ENCODE measurements around the gene SPRY1. TPM values are rescaled to one million over a fixed set of nuclear protein-coding genes. Genes with fewer than 3 reads are reported as not detected.

The SPRY1 gene
- total RNA-seq, 1 donor from 2014 or later = 134 TPM

- Mint-ChIP-seq H3K27me3 (ENCODE audit: low read depth) (no peaks in the 10 kb centered on the region), H3K9me3 (peaks cover 2% of the 10 kb centered on the region), H3K27ac (ENCODE audit: unreplicated experiment) (peak overlapping the region; percentile 21), H3K4me1 (peaks cover 55% of the 10 kb centered on the region), H3K36me3 (ENCODE audit: low read depth) (peaks cover 1% of the 10 kb centered on the region), H3K4me3 (peak overlapping the region; percentile 1)
- no peak for TF ChIP-seq CTCF (conservative IDR thresholded peaks at IDR 0.05)
- no peak for DNase-seq (ENCODE audit: low read depth, low spot score)
Observed at GRCh38 chr4:123418351-123418931, 21.8 kb downstream of the SPRY1 start.

GRCh38 chr4:123419885-123420755, 23.5 kb downstream of the SPRY1 start:
- no peaks in the 10 kb centered on the region for H3K27me3 Mint-ChIP-seq (ENCODE audit: low read depth)
- H3K9me3 Mint-ChIP-seq = peaks cover 4% of the 10 kb centered on the region
- H3K4me1 Mint-ChIP-seq = peaks cover 55% of the 10 kb centered on the region
- peak overlapping the region; percentile 16 for H3K27ac Mint-ChIP-seq (ENCODE audit: unreplicated experiment)
- no peak for DNase-seq (ENCODE audit: low read depth, low spot score)
- no peak overlapping the region for H3K4me3 Mint-ChIP-seq
- H3K36me3 Mint-ChIP-seq (ENCODE audit: low read depth) = peaks cover 3% of the 10 kb centered on the region
- TF ChIP-seq CTCF (conservative IDR thresholded peaks at IDR 0.05) = no peak

- no peak overlapping the region for H3K27ac Mint-ChIP-seq (ENCODE audit: unreplicated experiment)
- H3K9me3 Mint-ChIP-seq = peaks cover 7% of the 10 kb centered on the region
- no peaks in the 10 kb centered on the region for H3K27me3 Mint-ChIP-seq (ENCODE audit: low read depth)
- H3K36me3 Mint-ChIP-seq (ENCODE audit: low read depth) = peaks cover 5% of the 10 kb centered on the region
- no peak for TF ChIP-seq CTCF (conservative IDR thresholded peaks at IDR 0.05)
- no peak for DNase-seq (ENCODE audit: low read depth, low spot score)
- peaks cover 48% of the 10 kb centered on the region for H3K4me1 Mint-ChIP-seq
- no peak overlapping the region for H3K4me3 Mint-ChIP-seq
Observed at GRCh38 chr4:123421227-123421936, 24.8 kb downstream of the SPRY1 start.

GRCh38 chr4:123421937-123422781, 25.6 kb downstream of the SPRY1 start:
- TF ChIP-seq CTCF (conservative IDR thresholded peaks at IDR 0.05) = no peak
- peaks cover 12% of the 10 kb centered on the region for H3K9me3 Mint-ChIP-seq
- H3K27ac Mint-ChIP-seq (ENCODE audit: unreplicated experiment) = no peak overlapping the region
- no peak overlapping the region for H3K4me3 Mint-ChIP-seq
- H3K4me1 Mint-ChIP-seq = peaks cover 40% of the 10 kb centered on the region
- no peaks in the 10 kb centered on the region for H3K27me3 Mint-ChIP-seq (ENCODE audit: low read depth)
- DNase-seq (ENCODE audit: low read depth, low spot score) = no peak
- peaks cover 12% of the 10 kb centered on the region for H3K36me3 Mint-ChIP-seq (ENCODE audit: low read depth)

- no peaks in the 10 kb centered on the region for H3K27me3 Mint-ChIP-seq (ENCODE audit: low read depth)
- peaks cover 20% of the 10 kb centered on the region for H3K36me3 Mint-ChIP-seq (ENCODE audit: low read depth)
- H3K9me3 Mint-ChIP-seq = peaks cover 20% of the 10 kb centered on the region
- no peak for TF ChIP-seq CTCF (conservative IDR thresholded peaks at IDR 0.05)
- no peak overlapping the region for H3K4me3 Mint-ChIP-seq
- no peak overlapping the region for H3K27ac Mint-ChIP-seq (ENCODE audit: unreplicated experiment)
- peaks cover 24% of the 10 kb centered on the region for H3K4me1 Mint-ChIP-seq
- DNase-seq (ENCODE audit: low read depth, low spot score) = no peak
Observed at GRCh38 chr4:123423819-123424218, 27.2 kb downstream of the SPRY1 start.
